HL-60 (cell line): Measurements from ENCODE around the gene GNAI1.

Experiments
- CTCF ChIP-seq: IDR thresholded peaks from one replicate; pipeline ENCODE4 v1.5.1; 2011; ENCODE audit warnings: low read length, control low read depth, inconsistent platforms; ENCODE audit not compliant: insufficient read depth
- GABPA ChIP-seq: IDR thresholded peaks from 2 replicates; pipeline ENCODE4 v1.6.1; 2012; ENCODE audit warnings: low read depth
- POLR2AphosphoS5 ChIP-seq: IDR thresholded peaks from 2 replicates; pipeline ENCODE4 v1.6.1; 2012; ENCODE audit warnings: low read depth
- REST ChIP-seq: IDR thresholded peaks from 2 replicates; pipeline ENCODE4 v1.6.1; 2012; ENCODE audit warnings: low read depth; ENCODE audit not compliant: insufficient replicate concordance
- SPI1 ChIP-seq: IDR thresholded peaks from 2 replicates; pipeline ENCODE4 v1.6.1; 2012; ENCODE audit warnings: low read depth, mild to moderate bottlenecking, borderline replicate concordance

GRCh38 chr7:80127412-80128160 lies 7.0 kb upstream of the GNAI1 start:
- TF ChIP-seq CTCF (no peak), POLR2AphosphoS5 (no peak), GABPA (no peak), SPI1 (no peak), REST (no peak)
